GM19023 (cell line): ENCODE measurements around the gene HECTD1.
"Not testable (repeated sequence)": the region's sequence is repeated elsewhere in the genome, so short reads cannot be mapped to it uniquely, and the experiment has no call there.

Source experiments
- ATAC-seq: cut with Tn5 transposase; IDR thresholded peaks from one replicate; pipeline ENCODE4 v1.9.1; 2021; ENCODE audit warnings: mild to moderate bottlenecking, moderate library complexity; ENCODE audit not compliant: unreplicated experiment

Gene HECTD1

DNA sequence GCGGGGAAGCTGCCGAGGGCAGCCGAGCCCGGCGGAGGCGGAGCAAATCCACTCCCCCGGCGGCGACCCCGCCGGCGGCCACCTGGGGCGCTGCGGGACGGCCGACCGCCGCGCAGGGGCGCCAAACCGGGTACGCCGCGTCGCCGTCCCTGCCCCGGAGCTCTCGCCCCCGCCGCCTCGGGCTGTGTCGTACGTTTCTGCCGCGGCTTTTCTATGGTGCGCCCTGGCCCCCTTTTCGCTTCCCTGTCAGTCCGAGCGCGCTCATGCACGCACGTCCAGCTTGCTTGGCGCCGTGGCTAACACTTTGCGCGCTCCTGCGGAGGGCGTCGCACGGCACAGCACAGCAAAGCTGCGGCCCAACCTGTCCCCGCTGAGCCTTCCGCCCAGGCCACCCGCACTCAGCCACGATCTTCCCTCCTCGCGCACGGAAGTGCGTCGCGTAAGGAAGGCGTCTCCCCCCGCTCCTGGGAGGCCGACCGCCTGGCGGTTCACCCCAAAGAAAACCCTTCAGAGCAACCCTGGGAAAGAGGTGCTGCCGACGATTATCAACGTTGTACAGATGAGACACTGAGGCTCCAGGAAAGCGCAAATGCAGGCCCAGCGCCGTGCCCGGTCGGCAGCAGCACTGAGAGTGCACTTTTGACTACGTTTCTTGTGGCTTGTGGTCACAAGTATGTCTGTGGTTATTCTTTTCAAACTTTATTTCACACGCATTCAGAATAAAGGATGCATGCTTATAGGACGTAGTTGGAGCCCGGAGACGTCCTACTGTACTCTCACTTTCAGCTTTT is at the start of gene HECTD1:
HECTD1 (minus strand) TSS at position 39 of the 791 bp plus-strand sequence. CDS start 1,857 bp downstream, outside the sequence.
- peak; percentile 76 for ATAC-seq

DNA sequence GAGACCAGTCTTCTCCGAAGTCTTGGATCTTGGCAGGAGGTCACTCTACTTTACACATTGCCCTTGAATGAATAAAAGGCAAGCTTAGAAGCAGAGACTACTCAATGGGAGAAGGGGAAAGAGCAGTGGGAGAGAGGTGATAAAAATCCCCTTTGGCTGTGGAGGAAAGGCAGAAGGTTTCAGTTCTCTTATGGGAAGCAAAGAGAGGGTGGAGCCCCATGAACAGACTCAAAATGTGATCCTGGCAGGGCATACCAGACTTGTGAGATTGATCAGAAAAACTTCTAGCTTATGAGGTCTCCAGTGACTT is 49.6 kb upstream of the HECTD1 start:
- no peak for ATAC-seq

DNA sequence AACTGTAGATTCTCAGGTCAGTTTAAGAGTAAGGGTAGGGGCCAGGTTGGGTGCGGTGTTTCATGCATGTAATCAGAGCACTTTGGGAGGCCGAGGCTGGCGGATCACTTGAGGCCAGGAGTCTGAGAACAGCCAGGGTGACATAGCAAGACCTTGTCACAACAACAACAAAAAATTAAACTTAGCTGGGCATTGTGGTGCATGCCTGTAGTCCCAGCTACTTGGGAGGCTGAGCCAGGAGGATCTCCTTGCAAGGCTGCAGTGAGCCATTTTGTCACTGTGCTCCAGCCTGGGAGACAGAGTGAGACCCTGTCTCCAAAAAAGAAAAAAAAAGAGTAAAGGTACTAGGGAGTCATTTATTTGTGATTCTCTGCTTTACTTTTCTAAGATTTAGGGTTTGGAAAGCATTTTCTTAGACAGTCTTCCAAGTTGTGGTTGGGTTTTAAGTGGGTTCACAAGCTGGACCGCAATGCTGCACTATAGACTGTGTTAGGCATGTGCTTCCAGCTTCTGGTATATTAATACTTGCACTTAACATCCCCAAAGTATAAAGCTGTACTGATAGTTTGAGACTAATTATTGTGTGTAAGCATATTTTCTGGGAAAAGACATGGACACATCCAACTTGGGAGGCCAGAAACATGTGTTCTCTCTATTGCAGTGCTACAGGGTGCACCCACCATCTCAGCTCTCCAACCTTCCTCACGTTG is 49.1 kb upstream of the HECTD1 start:
- ATAC-seq, result no peak

DNA sequence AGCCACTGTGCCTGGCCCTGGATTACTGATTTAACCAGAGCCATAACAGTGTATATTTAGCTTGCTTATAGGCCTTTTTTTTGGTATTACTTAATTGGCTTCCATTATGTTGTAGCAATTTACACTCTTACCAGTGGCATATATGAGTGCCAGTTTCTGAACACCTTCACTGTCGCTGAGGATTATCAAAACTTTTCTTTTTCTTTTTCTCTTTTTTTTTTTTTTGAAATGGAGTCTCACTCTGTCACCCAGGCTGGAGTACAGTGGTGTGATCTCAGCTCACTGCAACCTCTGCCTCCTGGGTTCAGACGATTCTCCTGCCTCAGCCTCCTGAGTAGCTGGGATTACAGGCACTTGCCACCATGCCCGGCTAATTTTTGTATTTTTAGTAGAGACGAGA is 48.3 kb upstream of the HECTD1 start:
- not testable (repeated sequence) for ATAC-seq

DNA sequence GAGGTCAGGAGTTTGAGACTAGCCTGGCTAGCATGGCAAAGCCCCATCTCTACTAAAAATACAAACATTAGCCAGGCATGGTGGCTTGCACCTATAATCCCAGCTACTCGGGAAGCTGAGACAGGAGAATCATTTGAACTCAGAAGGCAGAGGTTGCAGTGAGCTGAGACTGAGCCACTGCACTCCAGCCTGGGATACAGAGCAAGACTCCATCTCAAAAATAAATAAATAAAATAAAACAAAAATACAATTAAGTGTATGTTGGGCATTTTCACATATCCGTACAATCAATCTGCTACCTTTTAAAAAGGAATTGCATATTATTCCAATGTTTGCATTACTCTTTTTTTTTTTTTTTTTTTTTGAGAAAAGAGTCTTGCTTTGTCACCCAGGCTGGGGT is 47.7 kb upstream of the HECTD1 start:
- ATAC-seq, result no peak

DNA sequence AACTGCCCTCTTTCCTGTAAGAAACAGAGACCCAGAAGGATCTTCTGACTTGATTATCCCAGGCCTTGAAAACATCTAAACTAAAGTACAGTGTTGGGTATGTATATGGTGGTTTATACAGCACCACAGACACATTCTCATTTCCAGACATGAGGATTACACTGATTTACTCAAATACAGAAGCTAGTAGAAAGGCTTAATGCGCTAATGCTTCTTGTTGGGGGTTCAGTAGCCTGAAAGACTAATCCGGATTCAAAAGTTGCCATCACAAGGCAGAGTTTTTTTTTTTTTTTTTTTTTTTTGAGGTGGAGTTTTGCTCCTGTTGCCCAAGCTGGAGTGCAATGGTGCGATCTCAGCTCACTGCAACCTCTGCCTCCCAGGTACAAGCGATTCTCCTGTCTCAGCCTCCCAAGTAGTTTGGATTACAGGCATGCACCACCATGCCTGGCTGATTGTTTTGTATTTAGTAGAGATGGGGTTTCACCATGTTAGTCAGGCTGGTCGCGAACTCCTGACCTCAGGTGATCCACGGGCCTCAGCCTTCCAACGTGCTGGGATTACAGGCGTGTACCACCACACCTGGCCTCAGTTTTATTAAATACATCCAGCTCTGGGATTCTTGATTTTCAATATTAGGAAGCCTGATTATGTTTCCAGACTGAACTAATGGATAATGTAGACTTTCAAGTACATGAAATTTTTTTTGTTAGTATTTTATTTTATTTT is 46.3 kb upstream of the HECTD1 start:
- no peak for ATAC-seq

DNA sequence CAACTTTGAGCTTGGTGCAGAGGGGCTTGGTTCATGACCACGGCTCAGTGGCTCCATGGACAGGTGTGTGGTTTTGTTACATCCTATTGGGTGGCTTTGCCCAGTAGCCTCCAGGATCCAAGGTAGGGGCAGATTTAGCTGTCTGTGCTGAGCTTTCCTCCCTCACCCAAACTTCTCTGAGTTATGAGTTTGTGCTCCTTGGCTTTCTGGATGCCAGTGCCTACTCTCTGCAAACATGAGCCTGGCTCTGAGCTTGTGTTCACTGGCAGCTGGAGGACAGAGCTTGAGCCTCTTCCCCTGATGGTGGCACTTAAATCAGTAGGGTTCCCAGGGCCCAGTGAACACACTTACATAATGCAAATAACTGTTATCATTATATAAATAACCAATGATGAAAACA is 45.3 kb upstream of the HECTD1 start:
- ATAC-seq, result no peak

DNA sequence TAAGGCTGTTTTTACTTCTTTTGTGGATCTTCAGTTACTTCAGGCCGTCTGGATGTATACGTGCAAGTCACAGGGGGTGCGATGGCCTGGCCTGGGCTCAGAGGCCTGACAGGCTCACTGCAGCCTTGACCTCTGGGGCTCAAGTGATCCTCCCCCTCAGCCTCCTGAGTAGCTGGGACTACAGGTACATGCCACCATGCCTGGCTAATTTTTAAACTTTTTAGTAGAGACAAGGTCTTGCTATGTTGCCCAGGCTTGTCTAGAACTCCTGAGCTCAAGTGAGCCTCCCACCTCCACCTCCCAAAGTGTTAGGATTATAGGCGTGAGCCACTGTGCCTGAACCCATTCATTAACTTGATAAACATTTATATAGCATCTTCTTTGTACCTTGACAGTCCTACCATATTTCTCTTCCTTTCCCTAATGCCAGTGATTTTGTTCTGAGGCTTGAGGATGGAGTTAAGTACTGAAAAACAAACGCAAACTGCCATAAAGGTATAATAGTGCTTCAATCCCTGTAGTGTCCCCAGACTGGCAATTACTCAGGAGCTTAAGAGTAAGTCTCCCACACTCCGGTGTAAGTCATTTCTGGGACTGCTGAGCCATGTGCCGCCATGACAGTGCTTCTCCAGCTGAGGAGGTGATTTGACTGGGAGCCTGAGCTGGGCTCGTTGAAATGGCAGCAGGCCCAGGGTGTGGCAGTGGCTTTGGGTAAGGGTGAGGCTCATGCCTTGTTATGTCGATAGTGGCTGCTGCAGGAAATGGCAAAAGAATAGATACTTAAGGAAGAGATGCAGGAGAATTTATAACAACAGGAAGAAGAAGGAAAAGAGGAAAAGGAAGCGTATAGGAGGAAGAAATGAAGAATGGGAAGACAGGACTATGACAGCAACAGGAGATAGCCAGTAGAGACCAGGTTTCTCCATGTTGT is 43.7 kb upstream of the HECTD1 start:
- ATAC-seq, result no peak

DNA sequence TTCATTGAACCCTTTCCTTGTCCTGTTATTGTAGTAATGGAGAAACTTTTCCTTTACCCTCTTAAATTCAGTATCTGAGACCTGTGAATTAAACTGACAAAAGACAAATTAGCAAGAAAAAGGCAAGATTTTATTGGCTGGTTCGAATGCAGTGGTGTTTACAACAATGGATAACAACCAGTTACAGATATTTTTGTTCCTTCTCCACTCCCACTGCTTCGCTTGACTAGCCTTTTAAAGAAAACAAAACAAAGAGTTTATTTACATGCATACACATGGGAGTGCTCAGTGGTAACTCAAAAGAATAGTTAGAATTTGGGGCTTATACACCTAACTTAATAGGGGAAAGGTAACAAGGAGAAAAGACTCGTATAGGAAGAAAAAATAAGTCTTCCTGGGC is 37.0 kb upstream of the HECTD1 start:
- no peak for ATAC-seq

DNA sequence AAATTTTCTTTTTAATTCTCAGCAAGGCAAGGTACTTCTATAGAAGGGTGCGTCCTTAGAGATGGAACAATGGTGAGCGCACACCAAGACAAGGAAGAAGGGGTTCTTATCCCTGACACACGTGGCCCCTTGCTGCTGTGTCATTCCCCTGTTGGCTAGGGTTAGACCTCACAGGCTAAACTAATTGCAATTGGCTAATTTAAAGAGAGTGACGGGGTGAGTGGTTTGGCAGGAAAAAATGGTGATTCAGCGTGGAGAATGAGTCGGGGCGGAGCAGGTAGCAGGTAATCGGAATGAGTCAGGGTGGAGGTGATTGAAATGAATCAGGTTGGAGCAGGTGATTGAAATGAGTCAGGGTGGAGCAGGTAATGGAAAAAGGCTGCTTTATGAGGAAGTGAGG is 36.3 kb upstream of the HECTD1 start:
- no peak for ATAC-seq

DNA sequence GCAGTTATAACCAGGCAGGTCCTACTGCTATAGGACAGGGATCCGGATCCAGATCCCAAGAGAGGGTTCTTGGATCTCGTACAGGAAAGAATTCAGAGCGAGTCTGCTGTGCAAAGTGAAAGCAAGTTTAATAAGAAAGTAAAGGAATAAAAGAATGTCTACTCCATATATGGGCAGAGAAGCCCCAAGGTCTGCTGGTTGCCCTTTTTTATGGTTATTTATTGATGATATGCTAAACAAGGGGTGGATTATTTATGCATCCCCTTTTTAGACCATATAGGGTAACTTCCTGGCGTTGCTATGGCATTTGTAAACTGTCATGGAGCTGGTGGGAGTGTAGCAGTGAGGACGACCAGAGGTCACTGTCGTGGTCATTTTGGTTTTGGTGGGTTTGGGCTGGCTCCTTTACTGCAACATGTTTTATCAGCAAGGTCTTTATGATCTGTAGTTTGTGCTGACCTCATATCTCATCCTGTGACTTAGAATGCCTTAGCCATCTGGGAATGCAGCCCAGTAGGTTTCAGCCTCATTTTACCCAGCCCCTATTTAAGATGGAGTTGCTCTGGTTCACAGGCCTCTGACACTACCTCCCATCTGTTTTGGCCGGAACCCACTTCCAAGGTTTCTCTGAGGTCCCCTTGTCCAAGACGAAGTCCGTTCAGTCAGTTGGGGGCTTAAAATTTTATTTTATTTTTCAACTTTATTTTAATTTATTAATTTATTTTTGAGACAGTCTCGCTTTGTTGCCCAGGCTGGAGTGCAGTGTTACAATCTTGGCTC is 34.8 kb upstream of the HECTD1 start:
- ATAC-seq, result not testable (repeated sequence)

DNA sequence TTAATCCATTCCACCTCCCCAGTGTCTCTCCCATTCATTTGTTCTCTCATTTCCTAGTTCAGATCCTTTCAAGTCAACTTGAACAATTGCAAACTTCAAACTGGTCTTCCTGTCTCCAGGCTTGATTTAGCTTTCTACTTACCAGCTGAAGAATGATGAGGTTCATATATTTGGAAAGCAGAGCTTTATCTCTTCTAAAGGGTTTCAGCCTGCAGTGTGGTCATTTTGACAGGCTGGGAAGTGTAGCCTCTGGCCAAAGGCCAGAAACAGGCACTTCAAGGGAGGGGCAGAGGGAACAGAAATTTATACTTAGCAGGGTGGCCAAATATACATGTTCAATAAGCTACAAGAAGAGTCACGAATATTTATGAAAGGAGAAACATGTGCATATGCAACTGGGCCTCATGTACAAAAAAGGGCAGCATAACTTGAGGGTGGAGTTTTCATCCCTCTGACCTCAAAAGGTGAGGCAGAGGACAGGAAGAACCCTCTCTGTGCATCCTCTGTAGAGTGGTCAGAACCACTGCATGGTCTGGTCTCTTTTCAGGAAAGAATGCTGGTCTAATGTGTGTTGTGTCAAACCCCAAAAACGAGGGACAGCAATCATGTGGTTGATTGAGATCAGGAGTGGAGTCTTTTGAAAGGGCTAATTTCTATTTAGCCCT is 34.0 kb upstream of the HECTD1 start:
- no peak for ATAC-seq

DNA sequence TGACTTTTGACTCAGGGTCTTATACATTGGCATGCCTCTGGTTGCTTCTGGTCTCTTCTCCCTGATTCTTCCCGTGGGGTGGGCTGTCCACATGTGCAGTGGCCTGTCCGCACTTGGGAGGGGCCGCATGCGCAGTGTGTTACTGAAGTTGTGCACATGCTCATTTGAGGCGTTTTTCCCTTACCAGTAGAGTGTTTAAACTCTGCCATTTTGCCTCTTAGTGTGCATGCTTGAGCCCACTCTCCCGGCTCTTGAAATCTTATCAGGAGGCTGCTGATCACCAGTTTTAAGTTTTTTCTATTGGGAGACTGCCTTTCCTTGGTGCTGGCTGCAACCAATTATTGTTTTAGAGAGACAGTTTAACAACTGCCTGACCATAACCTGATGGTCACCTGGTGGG is 32.1 kb upstream of the HECTD1 start:
- no peak for ATAC-seq

DNA sequence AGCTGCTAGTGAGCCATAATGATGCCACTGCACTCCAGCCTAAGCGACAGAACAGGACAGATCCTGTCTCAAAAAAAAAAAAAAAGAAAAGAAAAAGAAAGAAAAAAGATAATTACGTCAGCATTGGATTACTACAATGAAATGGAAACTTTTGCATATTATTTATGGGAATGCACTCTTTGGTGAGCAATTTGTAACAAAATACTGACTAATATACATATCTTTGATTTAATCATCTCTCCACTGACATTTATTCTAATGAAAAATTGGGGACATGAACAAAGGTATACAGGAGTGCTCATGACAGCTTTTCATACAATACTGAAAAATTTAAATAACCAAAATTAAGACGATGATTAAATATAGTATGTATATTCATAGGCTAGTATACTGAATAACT is 27.9 kb upstream of the HECTD1 start:
- no peak for ATAC-seq

DNA sequence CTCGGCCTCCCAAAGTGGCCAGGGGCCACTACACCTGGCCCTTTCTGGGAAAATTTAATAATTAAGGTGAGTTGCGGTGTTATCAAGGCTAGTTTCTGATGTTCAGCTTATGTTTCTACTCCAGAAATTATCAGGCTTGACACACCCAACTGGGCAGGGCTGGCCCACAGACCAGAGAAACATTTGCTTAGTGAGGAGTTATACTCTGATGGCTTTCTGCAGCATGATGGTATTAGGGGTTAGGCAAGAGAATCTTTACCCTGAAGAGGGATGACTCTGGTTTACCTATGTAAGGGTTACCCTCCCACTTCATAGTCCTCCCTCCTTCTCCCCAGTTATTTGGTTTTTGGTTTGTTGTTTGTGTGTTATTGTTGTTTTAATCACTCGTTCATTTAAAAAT is 24.5 kb upstream of the HECTD1 start:
- no peak for ATAC-seq

DNA sequence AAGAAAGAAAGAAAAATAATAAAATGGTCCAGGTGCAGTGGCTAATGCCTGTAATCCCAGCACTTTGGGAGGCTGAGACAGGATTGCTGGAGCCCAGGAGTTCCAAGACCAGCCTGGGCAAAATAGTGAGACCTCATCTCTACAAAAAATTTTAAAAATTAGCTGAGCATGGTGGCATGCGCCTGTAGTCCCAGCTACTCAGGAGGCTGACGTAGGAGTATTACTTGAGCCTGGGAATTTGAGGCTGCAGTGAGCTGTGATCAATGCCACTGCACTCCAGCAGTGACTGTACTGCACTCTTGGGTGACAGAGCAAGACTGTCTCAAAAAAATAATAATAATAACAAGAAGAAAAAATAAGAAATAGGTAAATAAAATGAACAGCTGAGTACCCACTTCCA is 23.7 kb upstream of the HECTD1 start:
- not testable (repeated sequence) for ATAC-seq

DNA sequence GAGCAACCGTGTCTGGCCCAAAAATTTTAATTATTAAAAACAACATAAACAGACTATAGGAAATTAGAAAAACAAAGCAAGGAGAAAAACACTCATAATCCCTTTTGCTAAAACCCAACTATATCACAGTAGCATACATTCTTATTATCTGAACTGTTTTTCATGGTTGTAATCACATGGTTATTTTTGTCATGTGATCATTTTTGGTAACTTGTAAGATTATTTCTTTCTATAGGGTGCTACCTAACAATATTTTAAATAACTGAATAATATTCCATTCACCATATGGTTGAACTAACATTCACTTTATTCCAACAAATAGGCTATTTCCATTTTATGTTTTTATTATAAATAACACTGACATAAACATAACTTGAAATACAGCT is 23.0 kb upstream of the HECTD1 start:
- no peak for ATAC-seq

DNA sequence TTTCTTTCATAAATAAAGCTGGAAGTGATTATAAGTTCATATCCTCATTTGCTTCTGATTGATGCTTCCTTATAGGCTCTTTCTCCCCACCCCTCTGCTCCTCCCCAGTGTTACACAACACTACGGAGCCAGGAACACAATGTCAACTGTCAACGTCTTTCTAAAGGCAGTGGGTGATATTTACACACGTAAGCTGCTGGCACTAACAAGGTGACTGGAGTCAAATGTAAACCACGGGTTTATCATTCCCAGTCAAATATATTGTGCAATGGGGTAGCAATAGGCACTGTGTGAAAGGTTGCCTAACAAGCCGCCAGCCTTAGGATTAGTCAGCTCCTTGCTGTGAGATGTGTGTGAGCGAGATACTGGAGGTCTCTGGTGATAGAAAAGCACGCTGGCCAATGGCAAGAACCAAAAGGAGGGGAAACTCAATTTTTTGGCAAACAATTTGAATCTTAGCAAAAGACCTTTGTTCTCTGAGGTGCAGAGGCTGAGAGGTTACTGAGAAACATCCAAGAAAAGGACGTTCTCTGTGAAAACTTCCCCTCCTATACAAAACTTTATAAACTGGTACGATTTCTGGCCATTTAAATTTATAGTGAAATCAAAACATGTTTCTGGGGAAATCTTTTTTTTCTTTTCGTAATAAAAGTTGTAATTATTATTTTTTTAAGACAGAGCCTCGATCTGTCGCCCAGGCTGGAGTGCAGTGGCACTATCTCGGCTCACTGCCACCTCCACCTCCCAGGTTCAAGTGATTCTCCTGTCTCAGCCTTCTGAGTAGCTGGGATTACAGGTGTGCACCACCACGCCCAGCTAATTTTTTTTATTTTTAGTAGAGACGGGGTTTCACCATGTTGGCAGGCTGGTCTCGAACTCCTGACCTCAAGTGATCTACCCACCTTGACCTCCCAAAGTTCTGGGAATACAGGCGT is 22.3 kb upstream of the HECTD1 start:
- no peak for ATAC-seq

DNA sequence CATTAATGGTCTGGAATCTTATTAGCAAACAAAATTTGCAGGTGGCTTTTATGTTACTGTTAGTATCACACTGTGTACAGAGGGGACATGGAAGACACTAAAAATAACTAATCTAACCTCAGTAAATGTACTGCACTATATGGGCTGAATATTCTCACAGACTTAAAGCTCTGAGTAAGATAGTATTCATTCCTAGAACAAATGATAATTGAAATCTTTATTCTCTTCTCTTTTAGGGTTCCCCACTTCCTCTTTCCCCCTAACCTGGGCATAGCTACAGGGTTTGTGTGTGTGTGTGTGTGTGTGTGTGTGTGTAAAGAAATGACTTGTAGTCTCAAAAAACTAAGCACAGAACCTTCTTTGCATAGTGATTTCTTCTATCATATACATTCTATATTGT is 21.4 kb upstream of the HECTD1 start:
- ATAC-seq, result peak; percentile 74
